ENCODE data around the gene MAST1.

DNA sequence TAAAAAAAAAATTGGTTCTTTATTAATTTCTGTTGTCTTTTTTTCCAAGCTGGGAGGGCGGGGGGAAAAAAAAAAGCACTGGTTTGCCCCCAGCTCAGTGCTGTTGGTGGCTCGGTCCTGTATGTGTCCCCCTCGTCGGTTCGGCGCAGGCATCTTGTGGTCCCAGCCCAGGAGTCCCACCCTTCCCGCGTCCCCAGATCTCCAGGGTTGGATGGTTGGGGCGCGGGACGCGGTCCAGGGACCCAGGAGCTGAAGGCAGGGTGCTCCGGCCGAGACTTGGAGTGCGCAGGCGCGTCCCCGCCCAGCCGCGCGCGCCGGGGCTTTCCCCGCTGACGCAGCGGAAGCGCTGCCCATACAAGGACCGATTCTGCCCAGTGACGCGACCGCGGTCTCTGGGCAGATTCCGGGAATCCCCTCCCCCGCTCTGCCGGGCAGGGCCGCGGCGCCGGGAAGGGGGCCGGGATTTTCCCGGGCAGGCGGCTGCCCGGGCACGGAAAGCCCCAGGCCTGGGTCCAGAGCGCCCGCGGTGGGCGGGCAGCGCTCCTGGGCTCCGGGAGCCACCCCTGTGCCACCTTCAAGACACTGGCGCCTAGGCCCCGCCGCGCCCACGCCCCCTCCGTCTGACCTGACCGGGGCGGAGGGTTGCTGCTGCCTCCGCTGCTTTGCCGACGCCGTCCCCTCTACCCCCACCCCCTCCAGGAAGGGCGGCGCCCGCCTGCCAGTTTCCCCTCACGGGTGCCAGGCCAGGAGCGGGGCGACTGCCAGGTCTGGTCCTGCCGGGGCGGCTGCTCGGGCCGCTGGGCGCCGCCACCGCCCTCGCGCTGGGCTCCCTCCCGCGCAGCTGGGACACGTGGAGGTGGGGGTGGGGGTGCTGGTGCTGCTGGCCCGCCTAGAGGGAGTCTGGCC is 44.8 kb upstream of the MAST1 start:
- peak; percentile 98 for TF ChIP-seq ZNF384 (IDR thresholded peaks at IDR 0.05)
- TF ChIP-seq LEF1 (IDR thresholded peaks at IDR 0.05; ENCODE audit: borderline replicate concordance): no peak
- no peak for TF ChIP-seq FOXK2 (IDR thresholded peaks at IDR 0.05)
- TF ChIP-seq FOXM1 (IDR thresholded peaks at IDR 0.05; ENCODE audit: borderline replicate concordance): no peak
- no peak for TF ChIP-seq ELF4 (IDR thresholded peaks at IDR 0.05)
- TF ChIP-seq SP1 (IDR thresholded peaks at IDR 0.05): no peak
- TF ChIP-seq, protein P1, sequence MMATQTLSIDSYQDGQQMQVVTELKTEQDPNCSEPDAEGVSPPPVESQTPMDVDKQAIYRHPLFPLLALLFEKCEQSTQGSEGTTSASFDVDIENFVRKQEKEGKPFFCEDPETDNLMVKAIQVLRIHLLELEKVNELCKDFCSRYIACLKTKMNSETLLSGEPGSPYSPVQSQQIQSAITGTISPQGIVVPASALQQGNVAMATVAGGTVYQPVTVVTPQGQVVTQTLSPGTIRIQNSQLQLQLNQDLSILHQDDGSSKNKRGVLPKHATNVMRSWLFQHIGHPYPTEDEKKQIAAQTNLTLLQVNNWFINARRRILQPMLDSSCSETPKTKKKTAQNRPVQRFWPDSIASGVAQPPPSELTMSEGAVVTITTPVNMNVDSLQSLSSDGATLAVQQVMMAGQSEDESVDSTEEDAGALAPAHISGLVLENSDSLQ (IDR thresholded peaks at IDR 0.05): no peak
- no peak for TF ChIP-seq SUZ12 (IDR thresholded peaks at IDR 0.05)
- TF ChIP-seq BHLHE40 (IDR thresholded peaks at IDR 0.05; ENCODE audit: borderline replicate concordance): no peak
- TF ChIP-seq FOXA1 (IDR thresholded peaks at IDR 0.05): no peak
- TF ChIP-seq ARNT (IDR thresholded peaks at IDR 0.05): no peak
- no peak for TF ChIP-seq NFRKB (IDR thresholded peaks at IDR 0.05)
- no peak for TF ChIP-seq TARDBP (IDR thresholded peaks at IDR 0.05)
